Globus pallidus (tissue), 1 donor: Measurements from ENCODE around the gene ASCC3.
"Not testable (repeated sequence)": the region's sequence is repeated elsewhere in the genome, so short reads cannot be mapped to it uniquely, and the experiment has no call there.

Experiments used
- DNase-seq: peaks from one replicate; pipeline ENCODE4 v3.0.0-alpha.2; 2015; ENCODE audit warnings: low spot score

The ASCC3 gene

DNA sequence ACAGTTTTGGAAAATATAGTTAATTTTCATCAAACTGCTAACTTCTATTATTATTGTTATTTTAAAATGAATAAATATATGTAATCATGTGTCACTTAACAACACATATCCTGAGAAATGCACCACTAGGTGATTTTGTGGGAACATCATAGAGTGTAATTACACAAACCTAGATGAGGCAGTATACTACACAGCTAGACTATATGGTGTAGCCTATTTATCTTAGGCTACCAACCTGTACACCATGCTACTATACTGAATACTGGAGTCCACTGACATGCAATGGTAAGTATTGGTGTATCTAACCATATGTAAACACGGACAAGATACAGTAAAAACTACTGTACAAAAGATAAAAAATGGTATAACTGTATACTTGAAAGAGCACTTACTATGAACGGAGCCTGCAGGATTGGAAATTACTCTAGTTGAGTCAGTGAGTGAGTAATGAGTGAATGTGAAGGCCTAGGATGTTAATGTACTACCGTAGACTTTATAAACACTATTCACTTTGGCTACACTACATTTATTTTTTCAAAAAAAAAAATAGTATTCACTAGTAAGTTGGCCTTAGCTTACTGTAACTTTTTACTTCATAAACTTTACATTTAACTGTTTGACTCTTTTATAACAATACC is 72.4 kb downstream of the ASCC3 start:
- DNase-seq: no peak

- DNase-seq: no peak
Measured at GRCh38 chr6:100806296-100806695, 74.8 kb downstream of the ASCC3 start.

DNA sequence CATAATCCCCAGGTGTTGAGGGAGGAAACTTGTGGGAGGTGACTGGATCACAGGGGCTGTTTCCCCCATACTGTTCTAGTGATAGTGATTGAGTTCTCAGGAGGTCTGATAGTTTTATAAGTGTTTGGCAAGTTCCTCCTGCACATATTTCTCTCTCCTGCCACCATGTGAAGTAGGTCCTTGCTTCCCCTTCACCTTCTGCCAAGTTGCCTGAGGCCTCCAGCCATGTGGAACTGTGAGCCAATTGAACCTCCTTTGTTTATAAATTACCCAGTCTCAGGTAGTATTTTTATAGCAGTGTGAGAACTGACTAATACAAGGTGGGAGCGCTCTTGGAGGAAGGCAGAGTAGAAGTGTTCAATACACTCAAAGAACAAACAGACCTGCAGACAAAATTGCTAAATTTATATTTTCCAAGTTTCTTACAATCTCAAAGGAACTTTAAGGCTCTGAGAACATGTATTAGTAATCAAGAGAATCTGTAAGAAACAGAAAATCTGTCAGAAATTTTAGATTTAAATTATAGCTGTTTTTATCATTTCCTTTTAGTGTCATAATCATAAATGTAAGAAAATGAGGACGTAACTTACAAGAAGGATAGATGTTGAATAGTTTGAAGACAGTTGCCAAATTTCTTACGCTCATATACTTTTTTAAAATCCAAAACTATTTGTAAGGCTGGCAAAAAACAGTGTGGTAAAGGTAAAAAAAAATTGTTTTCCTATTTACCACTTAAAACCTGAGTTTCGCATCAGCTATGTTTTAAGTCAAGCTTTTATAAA is 77.7 kb downstream of the ASCC3 start:
- DNase-seq: no peak

GRCh38 chr6:100801036-100801435 is 80.1 kb downstream of the ASCC3 start:
- no peak for DNase-seq

DNA sequence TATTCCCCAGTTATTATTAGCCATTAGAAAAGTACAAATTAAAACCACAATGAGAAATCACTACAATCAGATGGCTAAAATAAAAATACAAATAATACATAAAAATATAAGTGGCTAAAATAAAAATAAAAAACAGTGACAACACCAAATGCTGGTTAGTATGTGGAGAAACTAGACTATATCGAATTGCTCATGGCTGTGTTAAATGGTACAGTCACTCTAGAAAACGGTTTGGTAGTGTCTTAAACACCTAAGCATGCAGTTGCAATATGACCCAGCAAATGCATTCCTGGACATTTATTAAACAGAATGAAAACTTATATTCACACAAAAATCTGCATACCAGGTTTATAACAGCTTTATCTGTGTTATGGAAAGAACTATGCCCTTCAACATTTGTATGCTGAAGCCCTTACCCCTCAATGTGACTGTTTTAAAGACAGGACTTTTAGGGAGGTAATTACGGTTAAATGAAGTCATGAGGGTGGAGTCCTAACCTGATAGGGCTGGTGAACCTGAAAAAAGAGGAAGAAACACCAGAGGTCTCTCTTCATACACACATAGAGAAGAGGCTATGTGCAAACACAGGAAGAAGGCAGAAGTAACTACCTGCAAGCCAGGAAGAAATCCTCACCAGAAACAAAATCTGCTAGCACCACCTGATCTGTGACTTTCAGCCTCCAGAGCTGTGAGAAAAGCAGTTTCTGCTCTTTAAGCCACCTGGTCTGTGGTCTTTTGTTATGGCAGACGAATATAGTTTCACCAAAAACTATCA is 84.9 kb downstream of the ASCC3 start:
- DNase-seq: no peak

DNA sequence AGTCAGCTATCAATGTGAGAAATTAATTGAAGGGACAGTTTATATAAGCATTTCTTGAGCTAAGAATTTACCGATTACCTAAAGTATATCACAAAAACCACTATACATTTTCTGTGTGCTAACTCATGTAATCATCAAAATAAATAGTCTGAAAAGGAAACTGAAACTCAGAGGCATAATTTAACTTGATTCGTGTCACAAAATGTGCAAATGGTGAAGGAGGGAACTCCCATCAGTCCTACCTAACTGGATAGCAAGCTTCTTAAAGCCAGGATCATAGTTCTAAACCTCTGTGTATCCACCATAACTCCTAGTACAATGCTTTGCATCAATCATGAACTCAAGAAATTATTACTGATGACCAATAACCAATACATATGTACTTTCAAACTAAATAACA is 91.0 kb downstream of the ASCC3 start:
- DNase-seq: no peak

- DNase-seq: no peak
Measured at GRCh38 chr6:100785982-100786381, 95.1 kb downstream of the ASCC3 start.

GRCh38 chr6:100780648-100781047 is 100.5 kb downstream of the ASCC3 start:
- DNase-seq: no peak

DNA sequence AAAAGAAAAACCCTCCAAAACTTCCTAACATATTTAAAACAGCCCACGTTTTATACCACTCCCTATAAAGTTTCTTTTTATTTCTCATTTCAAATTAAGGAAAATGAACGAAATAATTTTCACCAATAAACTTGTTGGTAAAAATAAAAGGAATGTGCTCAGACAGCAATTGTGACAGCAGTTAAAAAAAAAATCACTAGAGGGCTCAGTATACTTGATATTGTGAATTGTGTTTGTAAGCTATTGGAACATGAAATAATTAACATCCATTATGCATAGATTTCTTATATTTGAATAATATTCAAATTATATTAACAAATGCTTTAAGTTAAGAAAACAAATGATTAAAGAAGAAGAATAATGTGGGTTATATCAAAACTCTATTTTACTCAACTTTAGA is 105.5 kb downstream of the ASCC3 start:
- DNase-seq: no peak

GRCh38 chr6:100774681-100775080 is 106.4 kb downstream of the ASCC3 start:
- no peak for DNase-seq

DNA sequence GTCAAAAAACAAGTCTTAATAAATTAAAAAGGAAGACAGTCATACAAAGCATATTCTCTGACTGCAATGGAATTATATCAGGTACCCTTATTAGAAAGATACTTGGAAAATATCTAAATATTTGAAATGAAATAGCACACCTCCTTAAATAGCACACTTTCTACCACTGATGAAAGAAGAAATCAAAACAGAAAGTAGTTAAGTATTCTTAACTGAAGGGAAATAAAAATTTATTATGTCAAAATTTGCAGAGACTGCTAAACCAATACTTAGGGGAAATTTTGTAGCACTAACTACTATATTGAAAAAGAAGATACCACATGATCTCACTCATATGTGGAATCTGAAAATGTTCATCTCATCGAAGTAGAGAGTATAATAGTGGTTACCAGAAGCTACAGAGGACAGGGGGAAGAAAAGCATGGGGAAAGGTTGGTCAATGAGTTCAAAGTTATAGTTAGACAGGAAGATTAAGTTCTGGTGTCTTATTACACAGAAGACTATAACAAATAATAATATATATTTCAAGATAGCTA is 112.2 kb downstream of the ASCC3 start:
- DNase-seq: no peak

- DNase-seq: no peak
Measured at GRCh38 chr6:100763617-100764241, 117.4 kb downstream of the ASCC3 start.

- no peak for DNase-seq
Measured at GRCh38 chr6:100761841-100762240, 119.3 kb downstream of the ASCC3 start.

DNA sequence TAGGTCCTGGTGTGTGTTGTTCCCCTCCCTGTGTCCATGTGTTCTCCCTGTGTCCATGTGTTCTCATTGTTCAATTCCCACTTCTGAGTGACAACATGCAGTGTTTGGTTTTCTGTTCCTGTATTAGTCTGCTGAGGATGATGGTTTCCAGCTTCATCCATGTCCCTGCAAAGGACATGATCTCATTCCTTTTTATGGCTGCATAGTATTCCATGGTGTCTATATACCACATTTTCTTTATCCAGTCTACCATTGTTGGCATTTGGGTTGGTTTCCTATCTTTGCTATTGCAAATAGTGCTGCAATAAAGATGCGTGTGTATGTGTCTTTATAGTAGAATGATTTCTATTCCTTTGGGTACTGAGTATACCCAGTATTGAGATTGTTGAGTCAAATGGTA is 122.7 kb downstream of the ASCC3 start:
- not testable (repeated sequence) for DNase-seq

DNA sequence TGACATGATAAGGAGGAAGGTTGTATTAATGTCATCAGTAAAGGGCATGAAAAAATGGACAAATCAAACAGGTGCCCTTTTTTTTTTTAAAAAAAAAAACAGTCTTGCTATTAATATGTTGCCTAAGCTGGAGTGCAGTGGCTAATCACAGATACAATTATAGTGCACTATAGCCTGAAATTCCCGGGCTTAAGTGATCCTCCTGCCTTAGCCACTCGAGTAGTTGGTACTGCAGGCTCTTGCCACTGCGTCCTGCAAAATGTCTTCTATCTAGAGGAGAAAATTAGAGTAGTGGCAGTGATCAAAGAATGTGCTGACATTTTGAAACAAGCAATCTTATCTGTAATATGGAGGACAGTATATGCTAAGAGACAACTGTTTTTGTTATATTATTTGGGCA is 127.7 kb downstream of the ASCC3 start:
- DNase-seq: no peak

DNA sequence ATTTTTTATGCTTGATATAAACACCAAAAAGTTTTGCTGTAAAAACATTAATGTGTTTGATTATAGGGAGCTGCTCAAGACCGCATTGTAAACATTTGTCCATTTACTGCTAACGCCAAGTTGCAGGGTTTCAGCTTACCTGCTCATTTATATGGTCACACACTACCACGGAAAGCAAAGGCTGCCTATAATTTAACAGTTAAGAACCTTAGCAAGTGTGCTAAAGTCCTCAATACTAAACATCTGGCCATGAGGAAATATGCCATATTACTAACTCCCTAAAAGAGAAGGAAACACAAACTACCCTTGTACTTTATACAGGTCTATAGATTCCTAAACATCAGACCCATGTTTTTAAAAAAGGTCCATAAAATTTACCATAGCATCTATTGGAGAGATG is 129.5 kb downstream of the ASCC3 start:
- DNase-seq: no peak

- DNase-seq: no peak
Measured at GRCh38 chr6:100745419-100746041, 135.6 kb downstream of the ASCC3 start.

DNA sequence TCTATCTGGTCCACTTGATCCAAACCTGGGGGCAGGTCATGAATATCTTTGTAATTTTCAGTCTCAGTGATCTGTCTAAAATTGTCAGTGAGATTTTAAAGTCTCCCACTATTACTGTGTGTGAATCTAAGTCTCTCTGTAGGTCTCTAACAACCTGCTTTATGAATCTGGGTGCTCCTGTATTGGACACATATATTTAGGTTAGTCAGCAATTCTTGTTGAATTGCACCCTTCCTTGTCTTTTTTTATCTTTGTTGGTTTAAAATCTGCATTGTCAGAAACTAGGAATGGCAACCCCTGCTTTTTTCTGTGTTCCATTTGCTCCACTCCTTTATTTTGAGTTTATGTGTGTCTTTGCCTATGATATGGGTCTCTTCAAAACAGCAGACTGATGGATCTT is 140.7 kb downstream of the ASCC3 start:
- no peak for DNase-seq

DNA sequence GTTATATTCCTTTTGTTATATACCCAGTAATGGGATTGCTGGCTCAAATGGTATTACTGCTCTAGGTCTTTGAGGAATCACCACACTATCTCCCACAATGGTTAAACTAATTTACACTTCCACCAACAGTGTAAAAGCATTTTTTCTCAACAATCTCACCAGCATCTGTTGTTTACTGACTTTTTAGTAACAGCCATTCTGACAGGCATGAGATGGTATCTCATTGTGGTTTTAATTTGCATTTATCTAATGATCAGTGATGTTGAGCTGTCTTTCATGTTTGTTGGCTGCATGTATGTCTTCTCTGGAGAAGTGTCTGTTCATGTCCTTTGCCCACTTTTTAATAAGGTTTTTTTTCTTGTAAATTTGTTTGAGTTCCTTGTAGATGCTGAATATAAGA is 143.4 kb downstream of the ASCC3 start:
- not testable (repeated sequence) for DNase-seq

DNA sequence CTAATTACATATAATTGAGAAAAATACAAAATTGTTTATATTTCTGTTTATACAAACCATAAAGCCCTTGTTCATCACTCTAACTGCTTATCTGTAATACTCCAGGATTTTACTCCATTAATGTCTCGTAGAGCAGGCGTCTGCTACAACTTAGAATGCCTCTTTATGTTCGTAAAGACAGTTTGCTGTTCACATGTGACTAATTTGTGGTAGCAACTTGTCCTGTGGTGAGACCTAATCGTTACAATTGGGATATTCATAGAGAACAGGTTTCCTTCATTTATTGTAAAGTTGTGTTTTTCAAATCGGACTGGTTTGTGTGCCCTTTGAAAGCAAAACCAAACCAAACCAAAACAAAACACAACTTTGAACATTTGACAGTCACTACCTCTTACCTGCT is 149.7 kb downstream of the ASCC3 start:
- no peak for DNase-seq

GRCh38 chr6:100730001-100730980 is 150.8 kb downstream of the ASCC3 start:
- DNase-seq: no peak
